Neural progenitor cell (in vitro differentiated cells): ENCODE data around the gene ARL8A. TPM values are rescaled to one million over a fixed set of nuclear protein-coding genes. Genes with fewer than 3 reads are reported as not detected.

Source experiments
- DNase-seq: peaks from one replicate; pipeline ENCODE4 v3.0.0-alpha.2; 2016; ENCODE audit warnings: low spot score
- H2AFZ ChIP-seq: fragments of 200-600 bp; sonication (generic); replicated peaks from 2 replicates; pipeline ENCODE4 v1.6.1; 2016; ENCODE audit warnings: antibody characterized with exemption
- H3F3A ChIP-seq: fragments of 200-600 bp; sonication (generic); 2 replicates; pipeline ENCODE4 v1.6.1; 2016; ENCODE audit warnings: antibody characterized with exemption, low read depth
- H3K27ac ChIP-seq: fragments of 200-600 bp; sonication (generic); 2 replicates; pipeline ENCODE4 v1.5.1; 2016; ENCODE audit warnings: mild to moderate bottlenecking
- H3K27me3 ChIP-seq: fragments of 200-600 bp; sonication (generic); 2 replicates; pipeline ENCODE4 v1.6.1; 2016; ENCODE audit warnings: mild to moderate bottlenecking, moderate library complexity
- H3K36me3 ChIP-seq: fragments of 200-600 bp; sonication (generic); 2 replicates; pipeline ENCODE4 v1.5.1; 2016
- H3K4me1 ChIP-seq: fragments of 200-600 bp; sonication (generic); 2 replicates; pipeline ENCODE4 v1.6.1; 2016; ENCODE audit warnings: mixed run types
- H3K4me2 ChIP-seq: fragments of 200-600 bp; sonication (generic); 2 replicates; pipeline ENCODE4 v1.6.1; 2016
- H3K4me3 ChIP-seq: fragments of 200-600 bp; sonication (generic); 2 replicates; pipeline ENCODE4 v1.5.1; 2016
- H3K79me2 ChIP-seq: fragments of 200-600 bp; sonication (generic); 2 replicates; pipeline ENCODE4 v1.6.1; 2016; ENCODE audit warnings: low read depth
- H3K9ac ChIP-seq: fragments of 200-600 bp; sonication (generic); 2 replicates; pipeline ENCODE4 v1.6.1; 2016
- H3K9me3 ChIP-seq: fragments of 200-600 bp; sonication (generic); 2 replicates; pipeline ENCODE4 v1.5.1; 2016; ENCODE audit warnings: low read depth
- H4K20me1 ChIP-seq: fragments of 200-600 bp; sonication (generic); 2 replicates; pipeline ENCODE4 v1.6.1; 2016; ENCODE audit warnings: low read depth
- H3K27ac Mint-ChIP-seq: 3 replicates; pipeline ENCODE4 v1.8.0; 2021; ENCODE audit warnings: mixed read lengths
- H3K27me3 Mint-ChIP-seq: 2 replicates; pipeline ENCODE4 v1.8.0; 2022; ENCODE audit warnings: low read depth, mild to moderate bottlenecking, inconsistent platforms, moderate library complexity, mixed read lengths; ENCODE audit not compliant: insufficient read depth
- H3K36me3 Mint-ChIP-seq: 3 replicates; pipeline ENCODE4 v1.8.0; 2021; ENCODE audit warnings: mixed read lengths
- H3K4me1 Mint-ChIP-seq: 3 replicates; pipeline ENCODE4 v1.8.0; 2021; ENCODE audit warnings: mixed read lengths
- H3K4me3 Mint-ChIP-seq: 3 replicates; pipeline ENCODE4 v1.8.0; 2021; ENCODE audit warnings: mild to moderate bottlenecking, moderate library complexity, mixed read lengths
- H3K9me3 Mint-ChIP-seq: 3 replicates; pipeline ENCODE4 v1.8.0; 2020; ENCODE audit warnings: mixed read lengths
- CTCF ChIP-seq: fragments of 200-600 bp; sonication (generic); IDR thresholded peaks from 2 replicates; pipeline ENCODE4 v1.5.1; 2017; ENCODE audit warnings: antibody characterized with exemption, mild to moderate bottlenecking
- EZH2 ChIP-seq: fragments of 200-600 bp; sonication (generic); IDR thresholded peaks from 2 replicates; pipeline ENCODE4 v1.6.1; 2017; ENCODE audit warnings: antibody characterized with exemption, mild to moderate bottlenecking, moderate library complexity
- EZH2phosphoT487 ChIP-seq: fragments of 200-600 bp; sonication (generic); IDR thresholded peaks from 2 replicates; pipeline ENCODE4 v1.6.1; 2017; ENCODE audit warnings: antibody characterized with exemption
- total RNA-seq: library from RNA; depleted of rRNA; stranded (reverse); fragments of >200 nt; gene quantifications from 2 replicates; pipeline ENCODE4 v1.2.3, GENCODE V29; 2015; ENCODE audit warnings: low replicate concordance

Gene ARL8A
- total RNA-seq, 1 donor from 2014 or later: 13.3 TPM

GRCh38 chr1:202186327-202186726 lies 41.8 kb upstream of the ARL8A start:
- no peaks in the 10 kb centered on the region for H3K27me3 ChIP-seq
- no peaks in the 10 kb centered on the region for H3K79me2 ChIP-seq
- no peak for DNase-seq
- peaks cover 15% of the 10 kb centered on the region for H3K4me1 Mint-ChIP-seq
- peaks cover 4% of the 10 kb centered on the region for H3F3A ChIP-seq
- H3K36me3 Mint-ChIP-seq: no peaks in the 10 kb centered on the region
- no peak overlapping the region for H2AFZ ChIP-seq
- H3K4me3 Mint-ChIP-seq: no peak overlapping the region
- H3K9me3 ChIP-seq: no peaks in the 10 kb centered on the region
- TF ChIP-seq EZH2: no peak
- no peak for TF ChIP-seq CTCF
- no peak for TF ChIP-seq EZH2phosphoT487
- no peaks in the 10 kb centered on the region for H4K20me1 ChIP-seq
- H3K36me3 ChIP-seq: no peaks in the 10 kb centered on the region
- no peaks in the 10 kb centered on the region for H3K9me3 Mint-ChIP-seq
- H3K9ac ChIP-seq: no peak overlapping the region
- H3K4me2 ChIP-seq: no peak overlapping the region
- H3K4me3 ChIP-seq: no peak overlapping the region
- H3K27ac Mint-ChIP-seq: no peak overlapping the region
- no peak overlapping the region for H3K27ac ChIP-seq
- peaks cover 4% of the 10 kb centered on the region for H3K4me1 ChIP-seq
- H3K27me3 Mint-ChIP-seq: peaks cover 11% of the 10 kb centered on the region

- Histone ChIP-seq H3K4me1 (peaks cover 4% of the 10 kb centered on the region), H3K27me3 (no peaks in the 10 kb centered on the region), H3F3A (peaks cover 4% of the 10 kb centered on the region), H4K20me1 (no peaks in the 10 kb centered on the region), H2AFZ (no peak overlapping the region), H3K9ac (no peak overlapping the region), H3K27ac (no peak overlapping the region), H3K36me3 (no peaks in the 10 kb centered on the region), H3K9me3 (no peaks in the 10 kb centered on the region), H3K4me3 (no peak overlapping the region), H3K79me2 (no peaks in the 10 kb centered on the region), H3K4me2 (peak overlapping the region; percentile 23)
- H3K4me1 Mint-ChIP-seq: peaks cover 15% of the 10 kb centered on the region
- TF ChIP-seq EZH2phosphoT487: no peak
- peak; percentile 95 for TF ChIP-seq CTCF
- TF ChIP-seq EZH2: no peak
- H3K4me3 Mint-ChIP-seq: no peak overlapping the region
- no peaks in the 10 kb centered on the region for H3K9me3 Mint-ChIP-seq
- peak; percentile 96 for DNase-seq
- no peak overlapping the region for H3K27ac Mint-ChIP-seq
- no peaks in the 10 kb centered on the region for H3K36me3 Mint-ChIP-seq
- H3K27me3 Mint-ChIP-seq: peaks cover 10% of the 10 kb centered on the region
These were observed 40.4 kb upstream of the ARL8A start for GRCh38 chr1:202184750-202185460.

GRCh38 chr1:202182040-202182877 lies 37.7 kb upstream of the ARL8A start:
- Histone ChIP-seq H3K27me3 (no peaks in the 10 kb centered on the region), H4K20me1 (no peaks in the 10 kb centered on the region), H2AFZ (no peak overlapping the region), H3K27ac (no peak overlapping the region), H3K4me2 (no peak overlapping the region), H3F3A (no peaks in the 10 kb centered on the region), H3K36me3 (no peaks in the 10 kb centered on the region), H3K4me1 (no peaks in the 10 kb centered on the region), H3K4me3 (no peak overlapping the region), H3K9me3 (no peaks in the 10 kb centered on the region), H3K9ac (no peak overlapping the region), H3K79me2 (no peaks in the 10 kb centered on the region)
- H3K4me3 Mint-ChIP-seq: no peak overlapping the region
- TF ChIP-seq CTCF (no peak), EZH2phosphoT487 (no peak), EZH2 (no peak)
- DNase-seq: no peak
- no peaks in the 10 kb centered on the region for H3K9me3 Mint-ChIP-seq
- peaks cover 5% of the 10 kb centered on the region for H3K27me3 Mint-ChIP-seq
- H3K36me3 Mint-ChIP-seq: no peaks in the 10 kb centered on the region
- H3K4me1 Mint-ChIP-seq: peaks cover 11% of the 10 kb centered on the region
- H3K27ac Mint-ChIP-seq: no peak overlapping the region
